ENCODE data around the gene DENND2C. TPM values are rescaled to one million over a fixed set of nuclear protein-coding genes. Genes with fewer than 3 reads are reported as not detected.

The DENND2C gene
- total RNA-seq, 1 donor from 2014 or later: 0.84 TPM

DNA sequence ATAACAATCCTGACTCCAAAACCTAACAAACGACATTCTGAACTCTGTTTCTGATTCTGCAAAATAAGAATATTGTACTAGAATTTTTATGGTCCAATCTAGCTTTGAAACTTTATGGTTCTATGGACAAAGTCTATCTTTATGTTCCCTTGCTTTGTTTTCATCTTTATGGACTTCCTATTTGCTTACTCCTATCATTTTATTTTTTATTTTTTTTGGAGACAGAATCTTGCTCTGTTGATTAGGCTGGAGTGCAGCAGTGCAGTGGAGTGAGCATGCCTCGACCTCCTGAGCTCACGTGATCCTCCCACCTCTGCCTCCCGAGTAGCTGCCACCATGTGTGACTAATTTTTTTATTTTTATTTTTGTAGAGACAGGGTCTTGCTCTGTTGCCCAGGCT lies 43.1 kb upstream of the DENND2C start:
- H3K27me3 ChIP-seq (ENCODE audit: control insufficient read depth, insufficient read depth, low read length): no peaks in the 10 kb centered on the region
- TF ChIP-seq, protein P1, sequence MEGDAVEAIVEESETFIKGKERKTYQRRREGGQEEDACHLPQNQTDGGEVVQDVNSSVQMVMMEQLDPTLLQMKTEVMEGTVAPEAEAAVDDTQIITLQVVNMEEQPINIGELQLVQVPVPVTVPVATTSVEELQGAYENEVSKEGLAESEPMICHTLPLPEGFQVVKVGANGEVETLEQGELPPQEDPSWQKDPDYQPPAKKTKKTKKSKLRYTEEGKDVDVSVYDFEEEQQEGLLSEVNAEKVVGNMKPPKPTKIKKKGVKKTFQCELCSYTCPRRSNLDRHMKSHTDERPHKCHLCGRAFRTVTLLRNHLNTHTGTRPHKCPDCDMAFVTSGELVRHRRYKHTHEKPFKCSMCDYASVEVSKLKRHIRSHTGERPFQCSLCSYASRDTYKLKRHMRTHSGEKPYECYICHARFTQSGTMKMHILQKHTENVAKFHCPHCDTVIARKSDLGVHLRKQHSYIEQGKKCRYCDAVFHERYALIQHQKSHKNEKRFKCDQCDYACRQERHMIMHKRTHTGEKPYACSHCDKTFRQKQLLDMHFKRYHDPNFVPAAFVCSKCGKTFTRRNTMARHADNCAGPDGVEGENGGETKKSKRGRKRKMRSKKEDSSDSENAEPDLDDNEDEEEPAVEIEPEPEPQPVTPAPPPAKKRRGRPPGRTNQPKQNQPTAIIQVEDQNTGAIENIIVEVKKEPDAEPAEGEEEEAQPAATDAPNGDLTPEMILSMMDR (IDR thresholded peaks at IDR 0.05; ENCODE audit: insufficient read depth, low read length, poor library complexity, severe bottlenecking): no peak
- no peaks in the 10 kb centered on the region for H3K36me3 ChIP-seq (ENCODE audit: control insufficient read depth, insufficient read depth, low read length)
- H3K4me3 ChIP-seq (ENCODE audit: low read depth, low read length): no peak overlapping the region
- DNase-seq (ENCODE audit: low read depth): no peak

DNA sequence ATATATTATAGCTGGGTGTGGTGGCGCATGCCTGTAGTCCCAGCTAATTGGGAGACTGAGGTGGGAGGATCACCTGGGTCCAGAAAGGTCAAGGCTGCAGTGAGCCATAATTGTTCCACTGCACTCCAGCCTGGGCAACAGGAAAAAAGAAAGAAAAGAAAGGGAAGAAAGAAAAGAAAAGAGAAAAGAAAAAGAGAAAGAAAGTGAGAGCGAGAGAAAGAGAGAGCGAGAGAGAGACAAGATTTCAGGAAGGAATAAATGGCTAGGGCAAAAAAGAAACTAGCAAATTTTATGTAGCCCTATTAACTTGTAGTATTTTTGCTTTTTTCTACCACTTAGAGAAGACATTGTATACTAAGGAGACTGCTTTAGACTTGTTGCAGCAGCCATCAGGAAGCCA lies 40.5 kb upstream of the DENND2C start:
- TF ChIP-seq, protein P1 (IDR thresholded peaks at IDR 0.05; ENCODE audit: insufficient read depth, low read length, poor library complexity, severe bottlenecking): no peak
- H3K27me3 ChIP-seq (ENCODE audit: control insufficient read depth, insufficient read depth, low read length): no peaks in the 10 kb centered on the region

DNA sequence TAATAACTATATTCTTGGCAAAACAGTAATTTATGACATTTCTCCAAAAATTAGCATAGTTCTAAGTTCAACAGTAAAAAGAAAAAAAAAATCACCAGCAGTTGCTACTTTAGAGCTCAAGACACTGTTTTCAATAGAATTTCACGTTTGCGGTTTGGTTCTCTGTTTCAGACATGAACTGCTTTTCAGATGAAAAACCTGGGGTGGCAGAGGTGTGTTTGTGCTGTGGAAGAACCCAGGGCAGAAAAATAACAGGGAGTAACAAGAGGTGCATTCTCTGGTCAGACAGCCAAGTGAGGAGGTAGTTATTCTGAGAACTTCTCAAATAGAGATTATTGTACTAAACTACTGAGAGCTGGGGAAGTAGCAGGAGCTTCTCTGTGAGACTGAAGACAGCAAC lies 37.8 kb upstream of the DENND2C start:
- Histone ChIP-seq H3K27me3 (ENCODE audit: control insufficient read depth, insufficient read depth, low read length) (no peaks in the 10 kb centered on the region), H3K4me3 (ENCODE audit: low read depth, low read length) (no peak overlapping the region), H3K36me3 (ENCODE audit: control insufficient read depth, insufficient read depth, low read length) (no peaks in the 10 kb centered on the region)
- TF ChIP-seq, protein P1 (IDR thresholded peaks at IDR 0.05; ENCODE audit: insufficient read depth, low read length, poor library complexity, severe bottlenecking): no peak
- no peak for DNase-seq (ENCODE audit: low read depth)

More for the DNA sequence above, 40.5 kb upstream of the DENND2C start:
- DNase-seq (ENCODE audit: low read depth): no peak
- Histone ChIP-seq H3K36me3 (ENCODE audit: control insufficient read depth, insufficient read depth, low read length) (no peaks in the 10 kb centered on the region), H3K4me3 (ENCODE audit: low read depth, low read length) (no peak overlapping the region)

GRCh38 chr1:114703242-114703641 lies 33.4 kb upstream of the DENND2C start:
- Histone ChIP-seq H3K36me3 (ENCODE audit: control insufficient read depth, insufficient read depth, low read length) (no peaks in the 10 kb centered on the region), H3K4me3 (ENCODE audit: low read depth, low read length) (no peak overlapping the region), H3K27me3 (ENCODE audit: control insufficient read depth, insufficient read depth, low read length) (no peaks in the 10 kb centered on the region)
- TF ChIP-seq, protein P1 (IDR thresholded peaks at IDR 0.05; ENCODE audit: insufficient read depth, low read length, poor library complexity, severe bottlenecking): no peak
- no peak for DNase-seq (ENCODE audit: low read depth)

DNA sequence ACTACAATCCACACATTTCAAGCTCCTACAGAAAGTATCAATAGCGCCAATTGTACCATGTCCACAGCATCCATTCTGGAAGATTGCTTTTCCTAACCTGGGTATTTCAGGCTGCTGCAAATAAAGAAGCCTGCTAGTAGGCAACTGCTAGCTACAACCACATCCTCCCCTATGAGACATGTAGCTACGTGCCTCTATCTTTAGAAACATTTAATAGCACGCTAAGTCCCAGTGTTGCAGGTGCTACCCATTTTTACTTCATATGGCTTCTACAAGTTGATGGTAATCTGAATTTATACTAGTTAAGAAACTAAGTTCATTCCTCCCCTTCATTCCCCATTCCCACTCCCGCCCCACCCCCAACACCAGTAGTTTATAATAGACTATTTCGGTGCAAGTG lies 32.9 kb upstream of the DENND2C start:
- H3K36me3 ChIP-seq (ENCODE audit: control insufficient read depth, insufficient read depth, low read length): no peaks in the 10 kb centered on the region
- no peaks in the 10 kb centered on the region for H3K27me3 ChIP-seq (ENCODE audit: control insufficient read depth, insufficient read depth, low read length)
- TF ChIP-seq, protein P1 (IDR thresholded peaks at IDR 0.05; ENCODE audit: insufficient read depth, low read length, poor library complexity, severe bottlenecking): no peak
- H3K4me3 ChIP-seq (ENCODE audit: low read depth, low read length): no peak overlapping the region
- no peak for DNase-seq (ENCODE audit: low read depth)

DNA sequence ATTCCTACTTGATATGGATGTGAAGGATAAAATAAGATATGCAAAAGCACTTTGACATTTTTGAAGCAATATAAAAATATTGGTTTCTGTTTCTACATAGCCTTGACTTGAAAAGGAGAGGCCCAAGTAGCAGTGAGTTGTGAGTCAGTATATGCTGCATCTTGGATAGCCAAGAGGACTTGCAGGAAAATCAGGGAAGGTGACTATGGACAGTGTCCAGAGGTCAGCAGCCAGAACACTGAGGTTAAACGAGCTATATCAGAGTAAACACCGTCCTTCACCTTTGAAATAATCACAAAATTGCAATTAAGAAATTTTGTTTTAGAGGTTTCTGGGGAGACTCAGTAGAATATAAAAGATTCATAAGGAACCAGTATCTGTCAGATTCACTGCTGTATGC lies 32.1 kb upstream of the DENND2C start:
- DNase-seq (ENCODE audit: low read depth): no peak
- TF ChIP-seq, protein P1 (IDR thresholded peaks at IDR 0.05; ENCODE audit: insufficient read depth, low read length, poor library complexity, severe bottlenecking): no peak
- Histone ChIP-seq H3K36me3 (ENCODE audit: control insufficient read depth, insufficient read depth, low read length) (no peaks in the 10 kb centered on the region), H3K4me3 (ENCODE audit: low read depth, low read length) (no peak overlapping the region), H3K27me3 (ENCODE audit: control insufficient read depth, insufficient read depth, low read length) (no peaks in the 10 kb centered on the region)

Measured in kidney epithelial cell (primary cell).